Fibroblast of lung (primary cell): Measurements from ENCODE around the gene TMEM203.

Experiments
- EZH2 ChIP-seq: IDR thresholded peaks from 2 replicates; pipeline ENCODE4 v1.5.1; 2012; ENCODE audit warnings: low read length, control low read depth, mild to moderate bottlenecking; ENCODE audit errors: missing control alignments
- TF ChIP-seq, protein P1 (sequence below), 2 donors: IDR thresholded peaks in 1 of 2; conservative IDR thresholded peaks in 1 of 2; 1 replicate in 1 of 2; 2 replicates in 1 of 2; pipeline ENCODE4 v1.5.1; 2011 to 2012; ENCODE audit warnings: low read length in 2 of 2, control low read depth in 1 of 2, inconsistent platforms in 1 of 2, low read depth in 1 of 2, mild to moderate bottlenecking in 1 of 2

DNA sequence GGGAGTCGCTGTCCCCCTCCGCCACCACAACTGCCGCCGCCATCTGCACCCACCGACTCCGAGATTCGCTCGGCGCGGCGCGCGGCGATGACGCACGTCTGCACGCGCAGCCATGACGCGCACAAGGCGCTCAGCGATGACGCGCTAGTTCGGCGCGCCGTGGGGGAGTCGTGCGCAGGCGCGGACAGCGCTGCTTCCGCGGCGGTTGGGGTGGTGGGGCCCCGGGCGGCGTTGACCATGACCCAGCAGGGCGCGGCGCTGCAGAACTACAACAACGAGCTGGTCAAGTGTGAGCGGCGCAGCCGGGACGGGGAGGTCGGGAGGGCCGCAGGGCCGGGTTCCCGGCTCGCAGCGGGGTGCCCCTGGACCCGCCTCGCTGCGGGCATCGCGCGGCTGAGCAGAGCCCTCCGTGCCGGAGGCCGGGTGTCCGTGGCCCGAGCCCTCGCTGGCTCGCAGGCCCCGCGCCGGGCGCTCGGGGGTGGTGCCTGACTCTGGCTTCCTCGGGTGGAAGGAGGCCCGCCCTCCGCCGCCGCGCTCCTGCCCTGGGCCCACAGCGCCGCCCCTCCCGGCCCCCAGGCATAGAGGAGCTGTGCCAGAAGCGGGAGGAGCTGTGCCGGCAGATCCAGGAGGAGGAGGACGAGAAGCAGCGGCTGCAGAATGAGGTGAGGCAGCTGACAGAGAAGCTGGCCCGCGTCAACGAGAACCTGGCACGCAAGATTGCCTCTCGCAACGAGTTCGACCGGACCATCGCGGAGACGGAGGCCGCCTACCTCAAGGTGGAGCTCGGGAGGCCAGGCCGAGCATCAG lies 16.8 kb downstream of the TMEM203 start, which contains the start of the genes ANAPC2 and SSNA1:
- TF ChIP-seq, protein P1, sequence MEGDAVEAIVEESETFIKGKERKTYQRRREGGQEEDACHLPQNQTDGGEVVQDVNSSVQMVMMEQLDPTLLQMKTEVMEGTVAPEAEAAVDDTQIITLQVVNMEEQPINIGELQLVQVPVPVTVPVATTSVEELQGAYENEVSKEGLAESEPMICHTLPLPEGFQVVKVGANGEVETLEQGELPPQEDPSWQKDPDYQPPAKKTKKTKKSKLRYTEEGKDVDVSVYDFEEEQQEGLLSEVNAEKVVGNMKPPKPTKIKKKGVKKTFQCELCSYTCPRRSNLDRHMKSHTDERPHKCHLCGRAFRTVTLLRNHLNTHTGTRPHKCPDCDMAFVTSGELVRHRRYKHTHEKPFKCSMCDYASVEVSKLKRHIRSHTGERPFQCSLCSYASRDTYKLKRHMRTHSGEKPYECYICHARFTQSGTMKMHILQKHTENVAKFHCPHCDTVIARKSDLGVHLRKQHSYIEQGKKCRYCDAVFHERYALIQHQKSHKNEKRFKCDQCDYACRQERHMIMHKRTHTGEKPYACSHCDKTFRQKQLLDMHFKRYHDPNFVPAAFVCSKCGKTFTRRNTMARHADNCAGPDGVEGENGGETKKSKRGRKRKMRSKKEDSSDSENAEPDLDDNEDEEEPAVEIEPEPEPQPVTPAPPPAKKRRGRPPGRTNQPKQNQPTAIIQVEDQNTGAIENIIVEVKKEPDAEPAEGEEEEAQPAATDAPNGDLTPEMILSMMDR (conservative IDR thresholded peaks at IDR 0.05 in 1 of 2, IDR thresholded peaks at IDR 0.05 in 1 of 2; ENCODE audit: low read depth in 1 of 2, low read length in 2 of 2): peak; percentile 49 to 50
- no peak for TF ChIP-seq EZH2
